Jurkat, Clone E6-1 (cell line): Measurements from ENCODE around the gene FBXO34.

ENCODE experiments used
- DNase-seq: peaks from one replicate; pipeline ENCODE4 v3.0.0-alpha.2; 2011; ENCODE audit warnings: low read depth, low spot score
- H3K4me3 ChIP-seq: 2 replicates; pipeline ENCODE4 v1.5.1; 2011; ENCODE audit warnings: mild to moderate bottlenecking, low read length, control low read depth, moderate library complexity

FBXO34 gene

GRCh38 chr14:55265197-55265596, 6.0 kb upstream of the FBXO34 start:
- no peak for DNase-seq
- H3K4me3 ChIP-seq: no peak overlapping the region

- H3K4me3 ChIP-seq: no peak overlapping the region
- no peak for DNase-seq
Measured at GRCh38 chr14:55267820-55268219, 3.4 kb upstream of the FBXO34 start.

- H3K4me3 ChIP-seq: peak overlapping the region; percentile 90
- DNase-seq: peak; percentile 25
Measured at GRCh38 chr14:55271572-55272298, 514 bp downstream of the FBXO34 start.

GRCh38 chr14:55272387-55272786, 1.2 kb downstream of the FBXO34 start:
- peak overlapping the region; percentile 90 for H3K4me3 ChIP-seq
- no peak for DNase-seq

- no peak for DNase-seq
- no peak overlapping the region for H3K4me3 ChIP-seq
Measured at GRCh38 chr14:55272922-55273321, 1.7 kb downstream of the FBXO34 start.

- no peak overlapping the region for H3K4me3 ChIP-seq
- no peak for DNase-seq
Measured at GRCh38 chr14:55274146-55274545, 2.9 kb downstream of the FBXO34 start.

- DNase-seq: no peak
- no peak overlapping the region for H3K4me3 ChIP-seq
Measured at GRCh38 chr14:55274751-55275150, 3.5 kb downstream of the FBXO34 start.

GRCh38 chr14:55276736-55277135, 5.5 kb downstream of the FBXO34 start:
- DNase-seq: no peak
- H3K4me3 ChIP-seq: no peak overlapping the region

- peak; percentile 60 for DNase-seq
- peak overlapping the region; percentile 9; the same call in 1 of the 2 replicates for H3K4me3 ChIP-seq
Measured at GRCh38 chr14:55277972-55278740, 6.9 kb downstream of the FBXO34 start.

- no peak for DNase-seq
- H3K4me3 ChIP-seq: no peak overlapping the region
Measured at GRCh38 chr14:55279384-55279783, 8.2 kb downstream of the FBXO34 start.

GRCh38 chr14:55281316-55281839, 10.2 kb downstream of the FBXO34 start:
- no peak for DNase-seq
- no peak overlapping the region for H3K4me3 ChIP-seq

- no peak for DNase-seq
- H3K4me3 ChIP-seq: no peak overlapping the region
Measured at GRCh38 chr14:55285048-55285652, 13.9 kb downstream of the FBXO34 start.

GRCh38 chr14:55288439-55288838, 17.2 kb downstream of the FBXO34 start:
- H3K4me3 ChIP-seq: no peak overlapping the region

GRCh38 chr14:55291480-55292081, 20.4 kb downstream of the FBXO34 start:
- no peak overlapping the region for H3K4me3 ChIP-seq
- no peak for DNase-seq

More at GRCh38 chr14:55288439-55288838, 17.2 kb downstream of the FBXO34 start:
- DNase-seq: no peak

- DNase-seq: peak; percentile 81
- no peak overlapping the region for H3K4me3 ChIP-seq
Measured at GRCh38 chr14:55294603-55295002, 23.4 kb downstream of the FBXO34 start.

GRCh38 chr14:55297611-55298499, 26.6 kb downstream of the FBXO34 start:
- DNase-seq: peak; percentile 29
- no peak overlapping the region for H3K4me3 ChIP-seq

GRCh38 chr14:55298500-55298822, 27.2 kb downstream of the FBXO34 start:
- no peak overlapping the region for H3K4me3 ChIP-seq
- DNase-seq: no peak

GRCh38 chr14:55301437-55302121, 30.4 kb downstream of the FBXO34 start:
- no peak overlapping the region for H3K4me3 ChIP-seq
- no peak for DNase-seq
